Osteoblast (primary cell): ENCODE results near the gene SLC9A7. TPM values are rescaled to one million over a fixed set of nuclear protein-coding genes. Genes with fewer than 3 reads are reported as not detected.

Experiments
- DNase-seq: peaks from one replicate; pipeline ENCODE4 v3.0.0; 2011; ENCODE audit warnings: low spot score, mixed read lengths; ENCODE audit not compliant: insufficient read length; ENCODE audit errors: missing footprints
- H2AFZ ChIP-seq: 2 replicates; pipeline ENCODE4 v1.6.0; 2011; ENCODE audit warnings: mild to moderate bottlenecking, low read length
- H3K27ac ChIP-seq: 2 replicates; pipeline ENCODE4 v1.5.1; 2011; ENCODE audit warnings: mild to moderate bottlenecking, low read depth, low read length, moderate library complexity
- H3K27me3 ChIP-seq: 2 replicates; pipeline ENCODE4 v1.6.0; 2012; ENCODE audit warnings: mild to moderate bottlenecking, control low read depth, inconsistent platforms, low read length, moderate library complexity; ENCODE audit not compliant: insufficient read depth
- H3K36me3 ChIP-seq: 2 replicates; pipeline ENCODE4 v1.5.1; 2011; ENCODE audit warnings: mild to moderate bottlenecking, low read length, control low read depth, moderate library complexity; ENCODE audit not compliant: insufficient read depth
- H3K4me1 ChIP-seq: 2 replicates; pipeline ENCODE4 v1.5.1; 2011; ENCODE audit warnings: mild to moderate bottlenecking, low read length, control low read depth, moderate library complexity; ENCODE audit not compliant: insufficient read depth
- H3K4me2 ChIP-seq: 2 replicates; pipeline ENCODE4 v1.6.0; 2011; ENCODE audit warnings: mild to moderate bottlenecking, low read length; ENCODE audit not compliant: insufficient read depth
- H3K4me3 ChIP-seq: fragments of 200-600 bp; sonication (generic); 3 replicates; pipeline ENCODE4 v1.5.1; 2012; ENCODE audit warnings: mild to moderate bottlenecking, low read length, inconsistent platforms; ENCODE audit not compliant: insufficient read depth
- H3K79me2 ChIP-seq: 2 replicates; pipeline ENCODE4 v1.6.0; 2012; ENCODE audit warnings: mild to moderate bottlenecking, low read length, control low read depth, inconsistent platforms; ENCODE audit not compliant: insufficient read depth
- H3K9me3 ChIP-seq: 2 replicates; pipeline ENCODE4 v1.5.1; 2011; ENCODE audit warnings: low read depth, low read length, control low read depth
- H4K20me1 ChIP-seq: 2 replicates; pipeline ENCODE4 v1.6.0; 2012; ENCODE audit warnings: mild to moderate bottlenecking, low read length, control low read depth; ENCODE audit not compliant: insufficient read depth
- CTCF ChIP-seq: IDR thresholded peaks from 2 replicates; pipeline ENCODE4 v1.5.1; 2011; ENCODE audit warnings: mild to moderate bottlenecking, low read depth, low read length, moderate library complexity; ENCODE audit errors: extremely low read depth
- total RNA-seq: library from RNA; depleted of rRNA; stranded (reverse); fragments of >200 nt; gene quantifications from 2 replicates; pipeline ENCODE4 v1.2.3, GENCODE V29; 2012

Gene SLC9A7
- total RNA-seq, 1 donor = 42.0 TPM

- DNase-seq = no peak
- H3K79me2 ChIP-seq = peaks cover 67% of the 10 kb centered on the region
Measured at GRCh38 chrX:46712764-46713163, 46.2 kb downstream of the SLC9A7 start.

GRCh38 chrX:46710927-46711623 lies 47.8 kb downstream of the SLC9A7 start:
- TF ChIP-seq CTCF = no peak
- no peak for DNase-seq
- Histone ChIP-seq H4K20me1 (peaks cover 8% of the 10 kb centered on the region), H3K4me2 (no peak overlapping the region), H3K79me2 (peaks cover 61% of the 10 kb centered on the region), H3K36me3 (no peaks in the 10 kb centered on the region), H3K4me1 (peaks cover 3% of the 10 kb centered on the region), H3K27me3 (no peaks in the 10 kb centered on the region), H2AFZ (no peak overlapping the region), H3K4me3 (no peak overlapping the region), H3K9me3 (no peaks in the 10 kb centered on the region), H3K27ac (no peak overlapping the region)

More at GRCh38 chrX:46712764-46713163, 46.2 kb downstream of the SLC9A7 start:
- Histone ChIP-seq H3K36me3 (no peaks in the 10 kb centered on the region), H3K27me3 (no peaks in the 10 kb centered on the region), H3K9me3 (no peaks in the 10 kb centered on the region), H2AFZ (no peak overlapping the region), H3K4me1 (peaks cover 3% of the 10 kb centered on the region), H4K20me1 (peaks cover 8% of the 10 kb centered on the region), H3K27ac (no peak overlapping the region), H3K4me3 (no peak overlapping the region), H3K4me2 (no peak overlapping the region)
- no peak for TF ChIP-seq CTCF

GRCh38 chrX:46710425-46710824 lies 48.5 kb downstream of the SLC9A7 start:
- Histone ChIP-seq H3K36me3 (no peaks in the 10 kb centered on the region), H3K4me2 (no peak overlapping the region), H3K4me1 (peaks cover 3% of the 10 kb centered on the region), H3K27me3 (no peaks in the 10 kb centered on the region), H3K4me3 (no peak overlapping the region), H4K20me1 (peaks cover 8% of the 10 kb centered on the region), H3K79me2 (peaks cover 61% of the 10 kb centered on the region), H3K27ac (no peak overlapping the region), H3K9me3 (no peaks in the 10 kb centered on the region), H2AFZ (no peak overlapping the region)
- TF ChIP-seq CTCF = no peak
- DNase-seq = no peak

GRCh38 chrX:46707274-46707965 lies 51.5 kb downstream of the SLC9A7 start:
- Histone ChIP-seq H2AFZ (no peak overlapping the region), H3K79me2 (peaks cover 53% of the 10 kb centered on the region), H3K4me3 (no peak overlapping the region), H3K27ac (no peak overlapping the region), H3K27me3 (no peaks in the 10 kb centered on the region), H3K36me3 (no peaks in the 10 kb centered on the region), H3K4me1 (peaks cover 17% of the 10 kb centered on the region), H4K20me1 (peaks cover 14% of the 10 kb centered on the region), H3K9me3 (no peaks in the 10 kb centered on the region), H3K4me2 (no peak overlapping the region)
- DNase-seq = no peak
- TF ChIP-seq CTCF = no peak
